Panc1 (cell line): ENCODE data around the gene H2AZ2.
"Not testable (repeated sequence)": the region's sequence is repeated elsewhere in the genome, so short reads cannot be mapped to it uniquely, and the experiment has no call there.

Experiments
- POLR2AphosphoS5 ChIP-seq: IDR thresholded peaks from 2 replicates; pipeline ENCODE4 v1.6.1; 2012; ENCODE audit warnings: mild to moderate bottlenecking, low read depth, low read length, moderate library complexity
- TF ChIP-seq, protein P1 (sequence below): fragments of 450-650 bp; IDR thresholded peaks from 2 replicates; pipeline ENCODE4 v1.5.1; 2017; ENCODE audit warnings: mild to moderate bottlenecking
- TF ChIP-seq, protein P2 (sequence below), 2 experiments: IDR thresholded peaks; 2 replicates each; pipeline ENCODE4 v1.6.1; 2011 to 2012; ENCODE audit warnings: low read depth in 2 of 2, control low read depth in 1 of 2, low read length in 1 of 2, mild to moderate bottlenecking in 1 of 2, moderate library complexity in 1 of 2; ENCODE audit not compliant: insufficient read depth in 1 of 2

DNA sequence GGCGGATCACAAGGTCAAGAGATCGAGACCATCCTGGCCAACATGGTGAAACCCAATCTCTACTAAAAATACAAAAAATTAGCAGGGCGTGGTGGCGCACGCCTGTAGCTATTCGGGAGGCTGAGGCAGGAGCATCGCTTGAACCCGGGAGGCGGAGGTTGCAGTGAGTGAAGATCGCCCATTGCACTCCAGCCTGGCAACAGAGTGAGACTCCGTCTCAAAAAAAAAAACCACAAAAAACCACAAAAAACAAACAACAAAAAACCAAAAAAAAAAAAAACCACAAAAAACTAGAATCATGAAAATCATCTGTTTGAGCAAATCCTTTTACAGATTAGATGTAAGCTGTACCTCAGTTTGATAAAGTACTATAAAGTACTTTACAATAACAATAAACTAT lies 1.5 kb downstream of the H2AZ2 start:
- TF ChIP-seq, protein P1, sequence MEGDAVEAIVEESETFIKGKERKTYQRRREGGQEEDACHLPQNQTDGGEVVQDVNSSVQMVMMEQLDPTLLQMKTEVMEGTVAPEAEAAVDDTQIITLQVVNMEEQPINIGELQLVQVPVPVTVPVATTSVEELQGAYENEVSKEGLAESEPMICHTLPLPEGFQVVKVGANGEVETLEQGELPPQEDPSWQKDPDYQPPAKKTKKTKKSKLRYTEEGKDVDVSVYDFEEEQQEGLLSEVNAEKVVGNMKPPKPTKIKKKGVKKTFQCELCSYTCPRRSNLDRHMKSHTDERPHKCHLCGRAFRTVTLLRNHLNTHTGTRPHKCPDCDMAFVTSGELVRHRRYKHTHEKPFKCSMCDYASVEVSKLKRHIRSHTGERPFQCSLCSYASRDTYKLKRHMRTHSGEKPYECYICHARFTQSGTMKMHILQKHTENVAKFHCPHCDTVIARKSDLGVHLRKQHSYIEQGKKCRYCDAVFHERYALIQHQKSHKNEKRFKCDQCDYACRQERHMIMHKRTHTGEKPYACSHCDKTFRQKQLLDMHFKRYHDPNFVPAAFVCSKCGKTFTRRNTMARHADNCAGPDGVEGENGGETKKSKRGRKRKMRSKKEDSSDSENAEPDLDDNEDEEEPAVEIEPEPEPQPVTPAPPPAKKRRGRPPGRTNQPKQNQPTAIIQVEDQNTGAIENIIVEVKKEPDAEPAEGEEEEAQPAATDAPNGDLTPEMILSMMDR = not testable (repeated sequence)
- TF ChIP-seq, protein P2, sequence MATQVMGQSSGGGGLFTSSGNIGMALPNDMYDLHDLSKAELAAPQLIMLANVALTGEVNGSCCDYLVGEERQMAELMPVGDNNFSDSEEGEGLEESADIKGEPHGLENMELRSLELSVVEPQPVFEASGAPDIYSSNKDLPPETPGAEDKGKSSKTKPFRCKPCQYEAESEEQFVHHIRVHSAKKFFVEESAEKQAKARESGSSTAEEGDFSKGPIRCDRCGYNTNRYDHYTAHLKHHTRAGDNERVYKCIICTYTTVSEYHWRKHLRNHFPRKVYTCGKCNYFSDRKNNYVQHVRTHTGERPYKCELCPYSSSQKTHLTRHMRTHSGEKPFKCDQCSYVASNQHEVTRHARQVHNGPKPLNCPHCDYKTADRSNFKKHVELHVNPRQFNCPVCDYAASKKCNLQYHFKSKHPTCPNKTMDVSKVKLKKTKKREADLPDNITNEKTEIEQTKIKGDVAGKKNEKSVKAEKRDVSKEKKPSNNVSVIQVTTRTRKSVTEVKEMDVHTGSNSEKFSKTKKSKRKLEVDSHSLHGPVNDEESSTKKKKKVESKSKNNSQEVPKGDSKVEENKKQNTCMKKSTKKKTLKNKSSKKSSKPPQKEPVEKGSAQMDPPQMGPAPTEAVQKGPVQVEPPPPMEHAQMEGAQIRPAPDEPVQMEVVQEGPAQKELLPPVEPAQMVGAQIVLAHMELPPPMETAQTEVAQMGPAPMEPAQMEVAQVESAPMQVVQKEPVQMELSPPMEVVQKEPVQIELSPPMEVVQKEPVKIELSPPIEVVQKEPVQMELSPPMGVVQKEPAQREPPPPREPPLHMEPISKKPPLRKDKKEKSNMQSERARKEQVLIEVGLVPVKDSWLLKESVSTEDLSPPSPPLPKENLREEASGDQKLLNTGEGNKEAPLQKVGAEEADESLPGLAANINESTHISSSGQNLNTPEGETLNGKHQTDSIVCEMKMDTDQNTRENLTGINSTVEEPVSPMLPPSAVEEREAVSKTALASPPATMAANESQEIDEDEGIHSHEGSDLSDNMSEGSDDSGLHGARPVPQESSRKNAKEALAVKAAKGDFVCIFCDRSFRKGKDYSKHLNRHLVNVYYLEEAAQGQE (IDR thresholded peaks at IDR 0.05; ENCODE audit: insufficient read depth in 1 of 2, low read depth in 2 of 2, low read length in 1 of 2) = not testable (repeated sequence)
- TF ChIP-seq POLR2AphosphoS5 = not testable (repeated sequence)
